T-helper 1 cell treated with Interleukin-12 subunit alpha and Interleukin-12 subunit beta and Interleukin-4 antibody, amounts not matched to agents 30 μg/mL and 1 μg/mL, for 36 hours (primary cell): ENCODE data around the gene LRFN4.
"Not testable (repeated sequence)": the region's sequence is repeated elsewhere in the genome, so short reads cannot be mapped to it uniquely, and the experiment has no call there.

Experiments
- H3K27ac Mint-ChIP-seq: one replicate; pipeline ENCODE4 v1.8.0; 2021; ENCODE audit warnings: mild to moderate bottlenecking, mixed read lengths
- H3K27me3 Mint-ChIP-seq: one replicate; pipeline ENCODE4 v1.8.0; 2021; ENCODE audit warnings: low read depth, mixed read lengths
- H3K36me3 Mint-ChIP-seq: one replicate; pipeline ENCODE4 v1.8.0; 2021; ENCODE audit warnings: low read depth, mixed read lengths
- H3K4me1 Mint-ChIP-seq: one replicate; pipeline ENCODE4 v1.8.0; 2021; ENCODE audit warnings: low read depth, mixed read lengths
- H3K4me3 Mint-ChIP-seq: one replicate; pipeline ENCODE4 v1.8.0; 2021; ENCODE audit warnings: mild to moderate bottlenecking, moderate library complexity, mixed read lengths
- H3K9me3 Mint-ChIP-seq: one replicate; pipeline ENCODE4 v1.8.0; 2021; ENCODE audit warnings: mixed read lengths

Gene LRFN4

GRCh38 chr11:66856496-66857233 lies at the start of gene LRFN4:
TSS of gene LRFN4 (plus strand) at chr11:66857064. CDS start at chr11:66857745, 681 bp downstream.
- Mint-ChIP-seq H3K4me3 (peak within 1 kb of the TSS; percentile 89), H3K27ac (peak within 1 kb of the TSS; percentile 88), H3K36me3 (no peaks in the 10 kb centered on the region), H3K9me3 (no peaks in the 10 kb centered on the region), H3K4me1 (peaks cover 16% of the 10 kb centered on the region), H3K27me3 (no peaks in the 10 kb centered on the region)

- Mint-ChIP-seq H3K9me3 (no peaks in the 10 kb centered on the region), H3K36me3 (no peaks in the 10 kb centered on the region), H3K27ac (no peak overlapping the region), H3K27me3 (no peaks in the 10 kb centered on the region), H3K4me1 (no peaks in the 10 kb centered on the region), H3K4me3 (no peak overlapping the region)
Measured at GRCh38 chr11:66809592-66809991, 47.3 kb upstream of the LRFN4 start.

- no peak overlapping the region for H3K27ac Mint-ChIP-seq
- peaks cover 2% of the 10 kb centered on the region for H3K4me1 Mint-ChIP-seq
- H3K27me3 Mint-ChIP-seq: no peaks in the 10 kb centered on the region
- H3K4me3 Mint-ChIP-seq: no peak overlapping the region
- H3K36me3 Mint-ChIP-seq: no peaks in the 10 kb centered on the region
- H3K9me3 Mint-ChIP-seq: no peaks in the 10 kb centered on the region
Measured at GRCh38 chr11:66810576-66811185, 46.2 kb upstream of the LRFN4 start.

GRCh38 chr11:66814678-66815077 lies 42.2 kb upstream of the LRFN4 start:
- no peak overlapping the region for H3K4me3 Mint-ChIP-seq
- no peaks in the 10 kb centered on the region for H3K36me3 Mint-ChIP-seq
- H3K4me1 Mint-ChIP-seq: peaks cover 2% of the 10 kb centered on the region
- H3K27me3 Mint-ChIP-seq: no peaks in the 10 kb centered on the region
- no peaks in the 10 kb centered on the region for H3K9me3 Mint-ChIP-seq
- no peak overlapping the region for H3K27ac Mint-ChIP-seq

- H3K27ac Mint-ChIP-seq: no peak overlapping the region
- no peaks in the 10 kb centered on the region for H3K36me3 Mint-ChIP-seq
- no peaks in the 10 kb centered on the region for H3K9me3 Mint-ChIP-seq
- no peak overlapping the region for H3K4me3 Mint-ChIP-seq
- peaks cover 2% of the 10 kb centered on the region for H3K4me1 Mint-ChIP-seq
- no peaks in the 10 kb centered on the region for H3K27me3 Mint-ChIP-seq
Measured at GRCh38 chr11:66815646-66816045, 41.2 kb upstream of the LRFN4 start.

GRCh38 chr11:66818231-66818955 lies 38.5 kb upstream of the LRFN4 start:
- H3K4me1 Mint-ChIP-seq: peaks cover 2% of the 10 kb centered on the region
- no peak overlapping the region for H3K27ac Mint-ChIP-seq
- H3K9me3 Mint-ChIP-seq: no peaks in the 10 kb centered on the region
- H3K4me3 Mint-ChIP-seq: no peak overlapping the region
- no peaks in the 10 kb centered on the region for H3K27me3 Mint-ChIP-seq
- H3K36me3 Mint-ChIP-seq: no peaks in the 10 kb centered on the region

GRCh38 chr11:66820381-66820780 lies 36.5 kb upstream of the LRFN4 start:
- Mint-ChIP-seq H3K36me3 (no peaks in the 10 kb centered on the region), H3K4me3 (no peak overlapping the region), H3K9me3 (no peaks in the 10 kb centered on the region), H3K27me3 (no peaks in the 10 kb centered on the region), H3K4me1 (peaks cover 2% of the 10 kb centered on the region), H3K27ac (no peak overlapping the region)

GRCh38 chr11:66820901-66821300 lies 36.0 kb upstream of the LRFN4 start:
- Mint-ChIP-seq H3K4me1 (no peaks in the 10 kb centered on the region), H3K36me3 (no peaks in the 10 kb centered on the region), H3K9me3 (no peaks in the 10 kb centered on the region), H3K4me3 (no peak overlapping the region), H3K27me3 (no peaks in the 10 kb centered on the region), H3K27ac (no peak overlapping the region)

- Mint-ChIP-seq H3K9me3 (no peaks in the 10 kb centered on the region), H3K27ac (no peak overlapping the region), H3K4me3 (no peak overlapping the region), H3K36me3 (no peaks in the 10 kb centered on the region), H3K27me3 (no peaks in the 10 kb centered on the region), H3K4me1 (no peaks in the 10 kb centered on the region)
Measured at GRCh38 chr11:66823700-66824099, 33.2 kb upstream of the LRFN4 start.

- H3K4me3 Mint-ChIP-seq, H3K27me3 Mint-ChIP-seq, H3K27ac Mint-ChIP-seq, H3K9me3 Mint-ChIP-seq, H3K4me1 Mint-ChIP-seq, H3K36me3 Mint-ChIP-seq: not testable (repeated sequence)
Measured at GRCh38 chr11:66824573-66824972, 32.3 kb upstream of the LRFN4 start.

- Mint-ChIP-seq H3K27ac (no peak overlapping the region), H3K36me3 (peaks cover 2% of the 10 kb centered on the region), H3K27me3 (no peaks in the 10 kb centered on the region), H3K9me3 (no peaks in the 10 kb centered on the region), H3K4me3 (no peak overlapping the region), H3K4me1 (peaks cover 4% of the 10 kb centered on the region)
Measured at GRCh38 chr11:66834539-66834845, 22.4 kb upstream of the LRFN4 start.

- Mint-ChIP-seq H3K4me3 (no peak overlapping the region), H3K9me3 (no peaks in the 10 kb centered on the region), H3K27ac (no peak overlapping the region), H3K4me1 (peaks cover 4% of the 10 kb centered on the region), H3K27me3 (no peaks in the 10 kb centered on the region), H3K36me3 (peaks cover 2% of the 10 kb centered on the region)
Measured at GRCh38 chr11:66834943-66835342, 21.9 kb upstream of the LRFN4 start.

- Mint-ChIP-seq H3K27me3 (no peaks in the 10 kb centered on the region), H3K4me1 (peaks cover 12% of the 10 kb centered on the region), H3K36me3 (peaks cover 5% of the 10 kb centered on the region), H3K4me3 (no peak overlapping the region), H3K9me3 (no peaks in the 10 kb centered on the region), H3K27ac (no peak overlapping the region)
Measured at GRCh38 chr11:66835768-66836405, 21.0 kb upstream of the LRFN4 start.

- Mint-ChIP-seq H3K4me3 (peak overlapping the region; percentile 22), H3K36me3 (peaks cover 17% of the 10 kb centered on the region), H3K27ac (peak overlapping the region; percentile 58), H3K4me1 (peaks cover 40% of the 10 kb centered on the region), H3K9me3 (no peaks in the 10 kb centered on the region), H3K27me3 (no peaks in the 10 kb centered on the region)
Measured at GRCh38 chr11:66840317-66841091, 16.4 kb upstream of the LRFN4 start.
